Transverse colon (tissue), 4 donors: Measurements from ENCODE around the gene SPDYE11. TPM values are rescaled to one million over a fixed set of nuclear protein-coding genes. Genes with fewer than 3 reads are reported as not detected.
A peak's percentile ranks its signal among the peaks of the same experiment; 100 is the strongest.
"Not testable (repeated sequence)": the region's sequence is repeated elsewhere in the genome, so short reads cannot be mapped to it uniquely, and the experiment has no call there.

Experiments
- DNase-seq: peaks from one replicate; pipeline ENCODE4 v3.0.0-alpha.2; 2019
- H3K27ac ChIP-seq, 4 donors: fragments of 200-600 bp; sonication (generic); 2 replicates each; pipeline ENCODE4 v1.5.1; 2016 to 2018; ENCODE audit warnings: inconsistent platforms in 4 of 4
- H3K27me3 ChIP-seq: fragments of 200-600 bp; sonication (generic); 2 replicates; pipeline ENCODE4 v1.5.1; 2017; ENCODE audit warnings: inconsistent platforms
- H3K36me3 ChIP-seq, 4 donors: fragments of 200-600 bp; sonication (generic); 2 replicates each; pipeline ENCODE4 v1.5.1; 2017 to 2019; ENCODE audit warnings: inconsistent platforms in 4 of 4
- H3K4me1 ChIP-seq, 4 donors: fragments of 200-600 bp; sonication (generic); 2 replicates each; pipeline ENCODE4 v1.5.1; 2017 to 2020; ENCODE audit warnings: inconsistent platforms in 4 of 4
- H3K4me3 ChIP-seq, 4 donors: fragments of 200-600 bp; sonication (generic); 1 replicate in 1 of 4; 2 replicates in 3 of 4; pipeline versions ENCODE4 v1.5.1 to v1.6.1; 2017 to 2019; ENCODE audit warnings: inconsistent platforms in 4 of 4
- H3K9me3 ChIP-seq, 2 donors: fragments of 200-600 bp; sonication (generic); 2 replicates each; pipeline ENCODE4 v1.5.1; 2017 to 2019; ENCODE audit warnings: inconsistent platforms in 2 of 2
- POLR2A ChIP-seq: fragments of 450-650 bp; IDR thresholded peaks from one replicate; pipeline ENCODE4 v1.6.1; 2016; ENCODE audit warnings: antibody characterized with exemption, mild to moderate bottlenecking, moderate library complexity
- POLR2AphosphoS5 ChIP-seq, 3 donors: sonication (generic); formaldehyde crosslinking; IDR thresholded peaks; one replicate each; pipeline ENCODE4 v1.6.1; 2016; ENCODE audit warnings: antibody characterized with exemption in 3 of 3
- WGBS, 2 donors: methylation state at CpG; one replicate each; pipeline ENCODE4 v1.1.5; 2018; ENCODE audit warnings: low coverage in 1 of 2; 5-methylcytosine and 5-hydroxymethylcytosine counted together
- in situ Hi-C, 4 donors: fragments of 200-750 bp; cut with MboI; loops; one replicate each; pipeline versions ENCODE4 v1.15.0 to v1.15.1; 2017; ENCODE audit warnings: low sequenced_read_pairs in 3 of 4, low pct_ligation_motif_present in 1 of 4, low pct_unique_long_range_greater_than_20kb in 1 of 4
- intact Hi-C: fragments of 100-400 bp; cut with DNase I; formaldehyde crosslinking; loops from one replicate; pipeline ENCODE4 v1.15.1; 2023; ENCODE audit warnings: low total_unique reads
- small RNA-seq, 4 donors: library from RNA; depleted of rRNA; stranded (forward); fragments of <200 nt; gene quantifications; one replicate each; pipeline ENCODE3, GENCODE V24; 2016
- total RNA-seq, 4 donors: library from RNA; depleted of rRNA; stranded (reverse); fragments of >200 nt; gene quantifications; one replicate each; pipeline ENCODE4 v1.1.0, GENCODE V29; 2016

SPDYE11 gene, protein sequence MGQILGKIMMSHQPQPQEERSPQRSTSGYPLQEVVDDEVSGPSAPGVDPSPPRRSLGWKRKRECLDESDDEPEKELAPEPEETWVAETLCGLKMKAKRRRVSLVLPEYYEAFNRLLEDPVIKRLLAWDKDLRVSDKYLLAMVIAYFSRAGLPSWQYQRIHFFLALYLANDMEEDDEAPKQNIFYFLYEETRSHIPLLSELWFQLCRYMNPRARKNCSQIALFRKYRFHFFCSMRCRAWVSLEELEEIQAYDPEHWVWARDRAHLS
- not detected for total RNA-seq

GRCh38 chr7:73057811-73058210, at the start of gene SPDYE11:
SPDYE11 (minus strand) TSS chr7:73057911; CDS start chr7:73056111, 1,800 bp downstream.
- in situ Hi-C loops, result not testable (repeated sequence)

DNA sequence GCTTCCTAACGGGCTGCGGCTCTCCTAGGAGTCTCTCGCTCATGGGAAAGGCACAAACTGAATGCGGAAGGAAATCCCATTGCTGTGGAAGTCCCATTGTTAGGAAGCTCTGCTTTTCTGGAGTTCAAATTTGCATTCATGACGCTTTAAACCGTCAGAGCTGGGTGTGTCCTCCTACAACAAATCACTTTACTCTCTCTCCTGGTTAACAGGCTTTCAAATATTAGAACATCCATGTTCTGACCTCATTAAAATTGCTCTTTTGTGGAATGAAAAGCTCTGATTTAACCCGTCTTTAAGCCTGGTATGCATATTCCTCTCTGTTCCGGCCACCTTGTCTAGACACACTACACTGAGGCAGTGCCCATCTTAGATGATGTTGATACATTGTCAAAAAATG, 28.2 kb upstream of the SPDYE11 start, which contains the start of gene SPDYE9:
SPDYE9 (minus strand) TSS at position 101 of the 400 bp plus-strand sequence. CDS start 1,800 bp downstream, outside the sequence.
- H3K9me3 ChIP-seq, in situ Hi-C loops, DNase-seq, intact Hi-C loops, H3K4me3 ChIP-seq, H3K36me3 ChIP-seq, H3K27me3 ChIP-seq, H3K27ac ChIP-seq, H3K4me1 ChIP-seq: not testable (repeated sequence)
- no CpG with 5 or more reads among the region's 8 CpGs for WGBS, 2 donors

More at GRCh38 chr7:73057811-73058210, at the start of gene SPDYE11:
- H3K27ac ChIP-seq, H3K4me3 ChIP-seq, H3K9me3 ChIP-seq, H3K27me3 ChIP-seq, H3K4me1 ChIP-seq, intact Hi-C loops, H3K36me3 ChIP-seq, DNase-seq: not testable (repeated sequence)
- WGBS, 2 donors, result no CpG with 5 or more reads among the region's 8 CpGs

- H3K36me3 ChIP-seq, in situ Hi-C loops, H3K27me3 ChIP-seq, intact Hi-C loops, H3K9me3 ChIP-seq, H3K4me1 ChIP-seq, H3K4me3 ChIP-seq, H3K27ac ChIP-seq, DNase-seq: not testable (repeated sequence)
- no CpG with 5 or more reads among the region's 8 CpGs for WGBS, 2 donors
Measured at GRCh38 chr7:73029666-73030065, 28.0 kb downstream of the SPDYE11 start, which contains the start of gene SPDYE8. SPDYE8 (minus strand) TSS chr7:73029766; CDS start chr7:73027966, 1,800 bp downstream.

GRCh38 chr7:73006491-73006890, 51.2 kb downstream of the SPDYE11 start:
- Histone ChIP-seq H3K4me3 (peak overlapping the region in 3 of 4 donors; percentile 43 to 64 (median 60)), H3K4me1 (peaks cover 0 to 10% (median 6%) of the 10 kb centered on the region in 4 donors), H3K27ac (peak overlapping the region; percentile 59 to 98 (median 94))
- H3K9me3 ChIP-seq, H3K27me3 ChIP-seq, H3K36me3 ChIP-seq, intact Hi-C loops, in situ Hi-C loops: not testable (repeated sequence)
- 16 to 17% methylated on average over 10 of the region's 10 CpGs for WGBS, 2 donors
- DNase-seq, result peak; percentile 6

GRCh38 chr7:73005693-73006447, 51.8 kb downstream of the SPDYE11 start:
- H3K9me3 ChIP-seq, H3K36me3 ChIP-seq, H3K27me3 ChIP-seq, in situ Hi-C loops, intact Hi-C loops: not testable (repeated sequence)
- 0% methylated on average over 39 of the region's 66 CpGs; no CpG with 5 or more reads in 1 of the 2 donors for WGBS, 2 donors
- DNase-seq, result peak; percentile 91
- TF ChIP-seq POLR2A (peak; percentile 88), POLR2AphosphoS5 (IDR thresholded peaks at IDR 0.05) (peak; percentile 75 to 95 (median 90))
- Histone ChIP-seq H3K27ac (peak overlapping the region; percentile 92 to 98 (median 94)), H3K4me3 (peak overlapping the region; percentile 45 to 83 (median 62)), H3K4me1 (peaks cover 0 to 10% (median 6%) of the 10 kb centered on the region in 4 donors)

DNA sequence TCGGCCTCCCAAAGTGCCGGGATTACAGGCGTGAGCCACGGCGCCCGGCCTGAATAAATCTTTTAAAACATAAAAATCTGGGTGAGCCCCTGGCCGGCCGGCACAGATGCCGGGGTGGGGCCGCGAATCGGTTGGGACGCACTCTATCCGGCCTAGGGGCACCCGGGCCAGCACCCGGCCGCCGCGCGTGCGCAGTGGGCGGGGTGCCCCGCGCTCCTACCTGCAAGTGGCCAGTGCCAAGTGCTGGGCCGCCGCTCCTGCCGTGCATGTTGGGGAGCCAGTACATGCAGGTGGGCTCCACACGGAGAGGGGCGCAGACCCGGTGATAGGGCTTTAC, 52.4 kb downstream of the SPDYE11 start:
- intact Hi-C loops, H3K27me3 ChIP-seq, in situ Hi-C loops, H3K36me3 ChIP-seq, H3K9me3 ChIP-seq: not testable (repeated sequence)
- H3K4me1 ChIP-seq, result peaks cover 0 to 10% (median 6%) of the 10 kb centered on the region in 4 donors
- DNase-seq, result peak; percentile 86
- 1% methylated on average over 18 of the region's 30 CpGs; no CpG with 5 or more reads in 1 of the 2 donors for WGBS, 2 donors
- H3K4me3 ChIP-seq, result peak overlapping the region; percentile 44 to 83 (median 62)
- peak overlapping the region; percentile 92 to 98 (median 94) for H3K27ac ChIP-seq

DNA sequence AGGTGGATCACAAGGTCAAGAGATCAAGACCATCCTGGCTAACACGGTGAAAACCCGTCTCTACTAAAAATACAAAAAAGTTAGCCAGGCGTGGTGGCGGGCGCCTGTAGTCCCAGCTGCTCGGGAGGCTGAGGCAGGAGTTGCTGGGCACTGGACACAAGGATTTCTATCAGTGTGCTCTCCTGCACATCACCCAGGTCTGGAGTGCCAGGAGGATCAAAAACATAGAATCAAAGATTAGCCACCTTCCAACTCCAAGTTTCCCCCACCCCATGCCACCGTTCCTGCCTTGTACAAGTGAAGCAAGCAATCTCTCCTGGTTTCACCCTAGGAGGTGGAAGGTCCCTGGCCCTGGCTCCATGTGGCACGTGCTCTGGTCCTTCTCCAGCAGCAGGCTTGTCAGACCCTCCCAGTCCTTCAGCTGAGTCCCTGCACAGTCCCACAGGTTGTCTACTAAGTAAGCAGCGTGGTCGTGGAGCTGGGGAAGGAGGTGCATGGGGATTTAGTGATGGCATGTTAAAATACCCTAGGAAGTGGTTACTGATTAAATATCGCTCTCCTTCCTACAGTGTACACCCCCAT, 59.7 kb downstream of the SPDYE11 start:
- H3K4me3 ChIP-seq, in situ Hi-C loops, intact Hi-C loops, H3K36me3 ChIP-seq, H3K9me3 ChIP-seq, H3K27me3 ChIP-seq, H3K27ac ChIP-seq, H3K4me1 ChIP-seq, DNase-seq: not testable (repeated sequence)
- no CpG with 5 or more reads among the region's 11 CpGs for WGBS, 2 donors

Small RNA genes within 50 kb of the gene (small RNA-seq; reads per million reads assigned to genes)
- gene RF00019, result 0 reads per million in 4 donors

Other genes with a start within 250 kb of the SPDYE11 start
- gene TYW1B, start 229.7 kb downstream of the SPDYE11 start, total RNA-seq, result 10 to 100 TPM in 1 of 4 donors, 1 to 10 TPM in 3; 3.7 to 12.1 (median 9.6) TPM
- 10 to 100 TPM; 17.1 to 49.0 (median 23.6) TPM for gene POM121, start 132.8 kb downstream of the SPDYE11 start, total RNA-seq
- under 1 TPM in 1 of 4 donors, not detected in 3; 0.82 TPM for gene TRIM74, start 88.4 kb downstream of the SPDYE11 start, total RNA-seq
- not detected for gene SPDYE8, start 28.1 kb downstream of the SPDYE11 start, total RNA-seq
- not detected for gene SPDYE9, start 28.1 kb upstream of the SPDYE11 start, total RNA-seq